ENCODE measurements around the gene TRRAP.

The TRRAP gene

GRCh38 chr7:98991141-98991540, 112.8 kb downstream of the TRRAP start:
- no peak for DNase-seq (ENCODE audit: low read depth)

DNA sequence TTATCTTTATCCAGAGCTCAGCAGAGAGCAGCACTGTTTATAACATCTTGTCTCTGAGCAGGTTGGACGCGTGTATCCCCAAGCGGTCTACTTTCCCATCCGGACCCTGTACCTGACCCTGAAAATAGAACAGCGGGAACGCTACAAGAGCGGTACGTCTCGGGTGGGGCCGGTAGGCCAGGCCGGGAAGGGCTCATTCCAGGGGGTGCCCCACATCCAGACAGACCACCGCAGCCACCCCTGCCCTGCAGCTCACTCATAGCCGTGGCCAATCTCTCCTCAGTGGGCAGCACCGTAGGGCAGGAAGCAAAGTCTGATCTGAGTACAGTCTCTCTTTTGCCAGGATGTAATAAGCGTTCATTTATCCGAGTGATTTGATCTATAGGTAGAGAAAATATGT, 113.7 kb downstream of the TRRAP start:
- no peak for DNase-seq (ENCODE audit: low read depth)

DNA sequence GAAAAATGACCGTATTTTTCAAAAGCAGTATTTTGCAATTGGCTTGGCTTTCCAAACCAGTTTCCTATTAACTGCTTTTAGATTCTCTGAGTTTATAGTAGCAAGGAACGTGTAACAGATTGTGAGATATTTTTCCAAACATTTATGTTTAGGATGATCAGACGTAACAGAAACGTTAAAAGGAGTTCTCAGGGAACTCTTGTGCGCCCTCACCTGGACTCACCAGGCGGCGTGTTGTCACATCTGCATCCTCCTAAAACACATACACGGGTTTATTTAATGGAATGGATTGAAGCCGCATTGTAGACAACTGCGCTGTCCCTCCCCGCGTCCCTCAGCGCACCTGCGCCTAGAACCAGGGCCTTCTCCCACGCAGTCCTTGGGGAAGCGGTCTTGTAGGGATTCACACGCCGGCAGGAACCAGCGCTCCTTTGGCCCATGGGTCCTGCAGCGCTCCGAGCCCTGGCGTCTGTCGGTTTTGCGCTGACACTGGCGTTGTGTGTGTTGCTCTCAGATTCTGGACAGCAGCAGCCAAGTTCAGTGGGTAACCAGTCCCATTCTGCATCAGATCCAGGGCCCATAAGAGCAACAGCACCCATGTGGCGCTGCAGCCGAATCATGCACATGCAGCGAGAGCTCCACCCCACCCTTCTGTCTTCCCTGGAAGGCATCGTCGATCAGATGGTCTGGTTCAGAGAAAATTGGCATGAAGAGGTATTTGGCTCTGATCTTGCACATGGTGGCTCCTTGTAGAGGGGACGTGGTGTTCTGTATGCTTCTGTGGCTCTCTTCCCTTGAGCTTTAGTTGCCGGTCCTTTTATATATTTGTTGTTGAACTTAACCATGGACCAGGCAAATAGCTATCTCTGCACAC, 114.9 kb downstream of the TRRAP start:
- no peak for DNase-seq (ENCODE audit: low read depth)

DNA sequence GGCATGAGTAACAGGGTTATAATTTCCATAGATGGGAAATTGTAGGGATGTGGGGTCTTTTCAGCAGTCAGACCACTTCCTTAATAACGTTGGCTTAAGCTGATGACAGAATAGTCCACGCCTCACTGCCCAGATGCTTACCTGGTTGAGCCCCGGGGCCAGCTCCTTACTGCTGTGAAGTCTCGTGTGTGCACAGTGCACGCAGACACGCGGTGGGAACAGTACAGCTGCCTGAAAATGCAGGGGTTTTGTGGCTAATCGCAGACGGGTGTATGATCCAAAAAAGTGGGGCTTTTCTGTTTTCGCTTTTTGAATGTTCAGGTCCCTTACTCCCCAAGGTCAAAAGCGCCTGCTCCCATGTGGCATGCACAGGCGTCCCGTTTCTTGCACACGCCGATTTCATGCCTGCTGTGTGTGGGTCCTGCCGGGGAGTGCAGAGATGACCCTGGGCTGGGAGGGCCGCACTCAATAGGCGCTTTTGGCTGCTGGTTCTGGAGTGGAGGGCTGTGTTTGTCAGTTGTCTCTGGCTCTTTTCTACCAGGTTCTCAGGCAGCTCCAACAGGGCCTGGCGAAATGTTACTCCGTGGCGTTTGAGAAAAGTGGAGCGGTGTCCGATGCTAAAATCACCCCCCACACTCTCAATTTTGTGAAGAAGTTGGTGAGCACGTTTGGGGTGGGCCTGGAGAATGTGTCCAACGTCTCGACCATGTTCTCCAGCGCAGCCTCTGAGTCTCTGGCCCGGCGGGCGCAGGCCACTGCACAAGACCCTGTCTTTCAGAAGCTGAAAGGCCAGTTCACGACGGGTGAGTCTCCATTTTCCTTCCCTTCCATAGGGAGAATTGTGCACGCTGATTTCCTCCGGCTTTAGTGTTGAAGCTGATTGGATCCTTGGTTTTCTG, 116.0 kb downstream of the TRRAP start:
- DNase-seq (ENCODE audit: low read depth): no peak

DNA sequence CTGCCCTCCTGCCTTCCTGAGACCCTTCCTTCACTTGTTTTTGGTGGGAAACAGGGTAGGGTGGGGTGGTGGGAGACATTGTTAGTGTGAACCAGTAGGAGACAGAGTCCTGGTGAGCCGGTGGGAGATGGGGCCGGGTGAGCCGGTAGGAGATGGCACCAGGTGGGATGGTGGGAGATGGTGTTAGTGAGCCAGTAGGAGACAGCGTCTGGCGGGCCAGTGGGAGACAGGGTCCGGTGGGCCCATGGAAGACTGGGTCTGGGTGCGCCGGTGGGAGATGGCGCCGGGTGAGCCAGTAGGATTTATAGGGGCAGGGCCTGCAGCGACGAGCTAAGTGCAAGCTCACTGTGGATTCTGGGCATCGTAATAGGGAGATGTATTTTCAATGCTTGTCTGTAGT, 116.8 kb downstream of the TRRAP start:
- no peak for DNase-seq (ENCODE audit: low read depth)

GRCh38 chr7:98995523-98996149, 117.3 kb downstream of the TRRAP start:
- DNase-seq (ENCODE audit: low read depth): no peak

- no peak for DNase-seq (ENCODE audit: low read depth)
These were observed 117.8 kb downstream of the TRRAP start for GRCh38 chr7:98996150-98996552.

GRCh38 chr7:98997846-98998245, 119.5 kb downstream of the TRRAP start:
- no peak for DNase-seq (ENCODE audit: low read depth)

- no peak for DNase-seq (ENCODE audit: low read depth)
These were observed 120.7 kb downstream of the TRRAP start for GRCh38 chr7:98998821-98999725.

DNA sequence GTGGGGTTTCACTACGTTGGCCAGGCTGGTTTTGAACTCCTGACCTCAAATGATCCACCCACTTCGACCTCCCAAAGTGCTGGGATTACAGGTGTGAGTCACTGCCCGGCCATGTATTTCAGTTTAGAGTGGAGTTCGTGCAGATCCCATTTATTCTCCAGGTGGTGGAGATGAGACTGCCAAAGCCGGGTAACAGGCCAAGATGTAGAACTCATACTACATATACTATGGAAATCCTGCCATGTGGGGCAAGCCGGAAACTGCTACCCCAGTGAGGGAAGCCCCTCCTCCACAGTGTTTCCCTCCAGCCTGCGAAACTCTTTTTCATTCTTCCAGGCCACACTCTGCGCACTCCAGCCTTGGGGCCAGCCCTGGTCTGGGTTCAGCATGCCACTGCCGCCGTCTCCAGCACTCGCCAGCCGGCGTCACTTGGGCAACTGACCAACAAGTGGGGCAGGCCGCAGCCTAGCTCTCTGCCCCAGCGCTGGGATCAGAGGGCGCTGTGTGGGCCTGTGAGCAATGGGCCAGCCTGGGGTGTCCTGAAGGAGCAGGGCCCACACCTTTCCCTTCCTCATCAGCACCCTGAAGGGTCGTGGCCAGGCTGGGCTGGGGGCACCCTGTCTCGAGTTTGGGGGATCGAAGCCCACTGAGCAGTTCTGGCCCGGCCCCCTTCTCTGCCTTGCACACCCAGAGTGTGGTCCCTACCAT, 122.0 kb downstream of the TRRAP start:
- DNase-seq (ENCODE audit: low read depth): no peak

GRCh38 chr7:99000904-99001465, 122.7 kb downstream of the TRRAP start:
- DNase-seq (ENCODE audit: low read depth): no peak

DNA sequence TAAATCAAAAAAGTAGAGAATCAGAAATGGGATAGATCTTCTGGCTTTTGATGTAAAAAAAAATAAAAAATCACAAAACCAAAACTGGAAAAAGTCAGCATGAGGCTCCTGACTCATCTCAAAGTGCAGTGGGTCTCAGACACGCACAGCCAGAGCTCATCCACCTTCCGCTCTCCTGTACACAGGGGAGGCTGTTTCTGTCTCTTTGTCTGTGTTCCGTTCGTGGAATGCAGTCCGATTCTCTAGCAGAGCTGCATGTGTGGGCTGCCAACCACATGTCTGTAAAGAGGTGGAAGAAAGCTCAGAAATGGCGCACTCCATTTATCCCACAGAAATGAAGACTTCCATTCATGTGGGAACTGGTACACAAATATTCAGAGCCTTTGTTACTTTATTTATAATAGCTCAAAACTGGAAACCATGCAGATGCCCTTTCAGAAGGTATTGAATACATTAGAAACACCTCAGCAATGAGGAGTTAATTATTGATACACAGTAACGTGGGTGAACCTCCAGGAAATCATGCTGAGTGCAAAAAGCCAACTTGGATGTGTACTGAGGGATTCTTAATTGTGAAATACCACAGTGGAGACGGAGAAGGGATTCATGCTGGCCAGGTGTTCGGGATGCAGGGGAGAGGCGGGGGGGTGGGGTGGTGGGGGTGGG, 123.3 kb downstream of the TRRAP start:
- DNase-seq (ENCODE audit: low read depth): no peak

GRCh38 chr7:99002148-99002826, 124.0 kb downstream of the TRRAP start:
- DNase-seq (ENCODE audit: low read depth): no peak

DNA sequence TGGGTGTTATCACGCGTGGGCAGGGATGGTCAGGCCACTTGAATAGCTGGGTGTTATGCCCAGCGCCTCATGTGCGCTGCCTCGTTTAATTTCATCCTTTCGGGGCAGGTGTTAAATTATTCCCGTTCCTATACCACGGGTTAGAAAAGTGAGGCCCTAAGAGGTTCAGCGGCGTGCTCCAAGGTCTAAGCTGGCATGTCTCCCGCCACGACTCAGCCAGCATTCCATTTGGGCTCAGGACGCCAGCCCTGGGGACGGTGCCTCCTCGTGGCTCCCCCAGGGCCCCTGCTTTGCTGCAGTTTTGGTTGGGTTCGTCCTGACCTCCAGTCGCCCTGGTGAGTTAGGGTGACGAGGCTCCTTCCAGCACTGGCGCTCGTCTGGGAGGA, 124.5 kb downstream of the TRRAP start:
- no peak for DNase-seq (ENCODE audit: low read depth)

DNA sequence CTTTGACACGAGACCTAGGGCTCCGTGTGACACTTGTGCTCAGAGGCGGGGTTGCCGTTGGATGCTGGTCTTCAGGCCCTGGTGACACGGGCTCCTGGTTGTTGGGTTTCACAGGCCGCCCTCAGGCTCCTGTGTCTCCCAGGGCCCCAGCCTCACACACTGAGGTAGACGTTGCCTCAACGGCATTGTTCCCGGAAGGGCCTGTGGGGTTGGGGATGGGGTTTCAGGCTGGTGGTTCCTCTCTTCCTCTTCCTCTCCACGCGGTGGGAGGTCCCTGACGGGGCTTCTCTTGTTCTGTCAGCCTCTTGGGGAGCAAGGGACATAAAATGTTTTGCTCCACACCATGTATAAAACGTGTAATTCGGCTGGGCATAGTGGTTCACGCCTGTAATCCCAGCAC, 125.1 kb downstream of the TRRAP start:
- no peak for DNase-seq (ENCODE audit: low read depth)

- peak; percentile 30 for DNase-seq (ENCODE audit: low read depth)
These were observed 125.9 kb downstream of the TRRAP start for GRCh38 chr7:99004216-99004615.

- DNase-seq (ENCODE audit: low read depth): no peak
These were observed 126.6 kb downstream of the TRRAP start for GRCh38 chr7:99004781-99005500.

DNA sequence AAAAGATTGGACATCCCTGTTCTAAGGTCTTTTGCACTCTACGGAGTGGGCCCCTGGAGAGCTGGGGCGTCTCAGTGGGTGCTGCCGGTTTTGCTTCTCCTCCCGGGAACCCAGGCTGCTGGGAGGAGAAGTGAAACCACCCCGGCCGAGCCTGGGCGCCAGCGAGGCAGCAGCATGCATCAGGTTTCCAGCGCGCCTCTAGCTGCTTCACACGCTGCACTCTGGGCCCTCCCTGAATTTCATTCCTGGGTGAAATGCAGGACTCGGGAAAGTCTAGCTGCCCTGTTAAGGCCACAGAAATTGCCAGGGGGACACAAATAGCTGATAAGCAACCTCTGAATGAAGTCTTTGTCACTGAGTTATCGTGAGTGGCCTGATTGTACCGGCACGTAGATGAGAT, 127.4 kb downstream of the TRRAP start:
- no peak for DNase-seq (ENCODE audit: low read depth)
